Measurements from ENCODE around the gene DAPK3. TPM values are rescaled to one million over a fixed set of nuclear protein-coding genes. Genes with fewer than 3 reads are reported as not detected.
"Not testable (repeated sequence)": the region's sequence is repeated elsewhere in the genome, so short reads cannot be mapped to it uniquely, and the experiment has no call there.

DAPK3 gene
- polyA plus RNA-seq, 4 donors, result 36.5 to 55.5 (median 39.6) TPM

- no peak for DNase-seq (ENCODE audit: low read depth in 4 of 4, low spot score in 3 of 4)
Measured at GRCh38 chr19:3980353-3981251, 9.7 kb upstream of the DAPK3 start.

- DNase-seq (ENCODE audit: low read depth in 4 of 4, low spot score in 3 of 4), result no peak
Measured at GRCh38 chr19:3979674-3980352, 8.9 kb upstream of the DAPK3 start.

GRCh38 chr19:3979289-3979673, 8.4 kb upstream of the DAPK3 start:
- DNase-seq (ENCODE audit: low read depth in 4 of 4, low spot score in 3 of 4), result no peak

GRCh38 chr19:3978145-3978544, 7.2 kb upstream of the DAPK3 start:
- no peak for DNase-seq (ENCODE audit: low read depth in 4 of 4, low spot score in 3 of 4)

GRCh38 chr19:3977242-3978143, 6.6 kb upstream of the DAPK3 start:
- DNase-seq (ENCODE audit: low read depth in 4 of 4, low spot score in 3 of 4), result no peak

GRCh38 chr19:3976495-3977241, 5.8 kb upstream of the DAPK3 start:
- DNase-seq (ENCODE audit: low read depth in 4 of 4, low spot score in 3 of 4), result no peak

- DNase-seq (ENCODE audit: low read depth in 4 of 4, low spot score in 3 of 4), result no peak
Measured at GRCh38 chr19:3975637-3976087, 4.8 kb upstream of the DAPK3 start.

- no peak for DNase-seq (ENCODE audit: low read depth in 4 of 4, low spot score in 3 of 4)
Measured at GRCh38 chr19:3975144-3975543, 4.2 kb upstream of the DAPK3 start.

GRCh38 chr19:3970313-3970807, 539 bp downstream of the DAPK3 start:
- DNase-seq (ENCODE audit: low read depth in 4 of 4, low spot score in 3 of 4), result no peak

GRCh38 chr19:3969435-3970312, 1.2 kb downstream of the DAPK3 start:
- DNase-seq (ENCODE audit: low read depth in 4 of 4, low spot score in 3 of 4), result no peak

GRCh38 chr19:3968556-3969434, 2.1 kb downstream of the DAPK3 start:
- DNase-seq (ENCODE audit: low read depth in 4 of 4, low spot score in 3 of 4), result peak; percentile 55 to 86 (median 84)

GRCh38 chr19:3967983-3968382, 2.9 kb downstream of the DAPK3 start:
- DNase-seq (ENCODE audit: low read depth in 4 of 4, low spot score in 3 of 4), result not testable (repeated sequence)

- no peak for DNase-seq (ENCODE audit: low read depth in 4 of 4, low spot score in 3 of 4)
Measured at GRCh38 chr19:3966051-3967017, 4.6 kb downstream of the DAPK3 start.

GRCh38 chr19:3964256-3965194, 6.4 kb downstream of the DAPK3 start:
- no peak for DNase-seq (ENCODE audit: low read depth in 4 of 4, low spot score in 3 of 4)

GRCh38 chr19:3963458-3964255, 7.2 kb downstream of the DAPK3 start:
- no peak for DNase-seq (ENCODE audit: low read depth in 4 of 4, low spot score in 3 of 4)

Data from right renal pelvis (tissue), 4 donors.